Measurements from ENCODE around the gene NR3C1. TPM values are rescaled to one million over a fixed set of nuclear protein-coding genes. Genes with fewer than 3 reads are reported as not detected.

Gene NR3C1
- total and polyA plus RNA-seq, 2 of the 13 experiments (the other 11 are each of a cell fraction or from before 2014, with no cell fraction given) = 10.0 to 24.3 TPM

- TF ChIP-seq ZNF24 (IDR thresholded peaks at IDR 0.05) (no peak), ZNF552 (CRISPR knock-in tag; IDR thresholded peaks at IDR 0.05; ENCODE audit: borderline replicate concordance) (no peak)
These were observed 14.8 kb upstream of the NR3C1 start (continued) for GRCh38 chr5:143418140-143418866.

GRCh38 chr5:143417503-143418139, 14.1 kb upstream of the NR3C1 start:
- Histone ChIP-seq H2AFZ (ENCODE audit: low read length) (no peak overlapping the region), H4K20me1 (ENCODE audit: insufficient read depth, low read length) (no peaks in the 10 kb centered on the region), H3K4me1 (ENCODE audit: insufficient read depth, low read length) (peaks cover 26% of the 10 kb centered on the region), H3K27me3 (ENCODE audit: control insufficient read depth in 1 of 2, insufficient read depth in 2 of 2, low read length in 2 of 2) (no peaks in the 10 kb centered on the region), H3K27ac (ENCODE audit: extremely low read length, insufficient read depth, low read length) (no peak overlapping the region), H3K79me2 (ENCODE audit: insufficient read depth, low read length) (no peaks in the 10 kb centered on the region), H3K4me3 (replicated peaks in 1 of 3; ENCODE audit: insufficient read depth in 1 of 3, low read depth in 2 of 3, low read length in 3 of 3) (no peak overlapping the region), H3K9ac (ENCODE audit: insufficient read depth, low read depth, low read length) (no peak overlapping the region), H3K36me3 (replicated peaks in 1 of 2; ENCODE audit: control insufficient read depth in 1 of 2, insufficient read depth in 2 of 2, low read length in 2 of 2) (no peaks in the 10 kb centered on the region), H3K4me2 (ENCODE audit: low read depth, low read length) (no peak overlapping the region), H3K9me3 (ENCODE audit: low read length) (no peaks in the 10 kb centered on the region)
- 55% methylated on average over 4 of the region's 4 CpGs for WGBS (ENCODE audit: low lambda C conversion rate)
- FAIRE-seq (no peak), ATAC-seq (no peak), DNase-seq (ENCODE audit: low spot score) (no peak)
- no TSS peak for BruUV-seq (replicated peaks)
- TF ChIP-seq ZNF644 (CRISPR knock-in tag; IDR thresholded peaks at IDR 0.05; ENCODE audit: low read depth) = no peak
- TF ChIP-seq PREB (CRISPR knock-in tag; IDR thresholded peaks at IDR 0.05) = no peak
- in situ Hi-C loops (cut with HindIII; ENCODE audit: extremely low pct_ligation_motif_present, low pct_unique_long_range_greater_than_20kb) (no loop called here), intact Hi-C loops (cut with micrococcal nuclease; ENCODE audit: unreplicated experiment) (no loop called here)
- POLR2A ChIA-PET = interaction anchor here (0.7 kb wide), 1 partner anchor 13 kb away, joined by 3 read pairs; no protein-coding TSS in a partner anchor
- CTCF ChIA-PET (ENCODE audit: low intra/inter-chr PET ratio, low total read pairs) = no interaction called here

GRCh38 chr5:143416411-143416810, 12.9 kb upstream of the NR3C1 start:
- TF ChIP-seq ATF4 (CRISPR knock-in tag; IDR thresholded peaks at IDR 0.05) = peak in 1 of 2 experiments; percentile 49; a peak in 1 of 4 replicates
- TF ChIP-seq ZBTB1 (CRISPR knock-in tag; IDR thresholded peaks at IDR 0.05; ENCODE audit: borderline replicate concordance) = no peak
- Histone ChIP-seq H3K27me3 (ENCODE audit: control insufficient read depth in 1 of 2, insufficient read depth in 2 of 2, low read length in 2 of 2) (no peaks in the 10 kb centered on the region), H3K79me2 (ENCODE audit: insufficient read depth, low read length) (no peaks in the 10 kb centered on the region), H3K4me3 (replicated peaks in 1 of 3; ENCODE audit: insufficient read depth in 1 of 3, low read depth in 2 of 3, low read length in 3 of 3) (no peak overlapping the region), H3K9ac (ENCODE audit: insufficient read depth, low read depth, low read length) (no peak overlapping the region), H4K20me1 (ENCODE audit: insufficient read depth, low read length) (no peaks in the 10 kb centered on the region), H2AFZ (ENCODE audit: low read length) (no peak overlapping the region), H3K9me3 (ENCODE audit: low read length) (no peaks in the 10 kb centered on the region), H3K4me2 (ENCODE audit: low read depth, low read length) (peak overlapping the region; percentile 16), H3K4me1 (ENCODE audit: insufficient read depth, low read length) (peaks cover 31% of the 10 kb centered on the region), H3K36me3 (replicated peaks in 1 of 2; ENCODE audit: control insufficient read depth in 1 of 2, insufficient read depth in 2 of 2, low read length in 2 of 2) (no peaks in the 10 kb centered on the region), H3K27ac (ENCODE audit: extremely low read length, insufficient read depth, low read length) (no peak overlapping the region)
- ChIA-PET CTCF (ENCODE audit: low intra/inter-chr PET ratio, low total read pairs) (no interaction called here), POLR2A (no interaction called here)
- no TSS peak for BruUV-seq (replicated peaks)
- FAIRE-seq = no peak
- intact Hi-C loops (cut with micrococcal nuclease; ENCODE audit: unreplicated experiment) = no loop called here
- DNase-seq (ENCODE audit: low spot score) = no peak
- in situ Hi-C loops (cut with HindIII; ENCODE audit: extremely low pct_ligation_motif_present, low pct_unique_long_range_greater_than_20kb) = no loop called here
- ATAC-seq = no peak

Measured in HepG2 (cell line).